ENCODE measurements around the gene VANGL2.

The VANGL2 gene

DNA sequence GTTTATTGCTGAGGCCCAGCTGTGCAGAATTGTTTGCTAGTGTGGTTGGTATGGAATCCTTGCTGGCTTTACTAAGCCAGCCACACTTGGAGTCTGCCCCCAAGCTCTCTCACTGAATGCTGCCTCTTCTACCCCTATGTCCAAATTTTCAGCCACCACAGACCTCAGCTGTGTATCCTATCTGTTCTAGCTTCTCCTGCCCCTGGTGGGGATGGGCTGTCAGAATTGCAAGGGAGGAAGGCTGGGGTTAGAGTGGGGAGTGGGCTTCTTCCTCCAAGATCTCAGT, 29.1 kb upstream of the VANGL2 start:
- no peak for DNase-seq (ENCODE audit: low read depth in 1 of 2, low spot score in 1 of 2)

DNA sequence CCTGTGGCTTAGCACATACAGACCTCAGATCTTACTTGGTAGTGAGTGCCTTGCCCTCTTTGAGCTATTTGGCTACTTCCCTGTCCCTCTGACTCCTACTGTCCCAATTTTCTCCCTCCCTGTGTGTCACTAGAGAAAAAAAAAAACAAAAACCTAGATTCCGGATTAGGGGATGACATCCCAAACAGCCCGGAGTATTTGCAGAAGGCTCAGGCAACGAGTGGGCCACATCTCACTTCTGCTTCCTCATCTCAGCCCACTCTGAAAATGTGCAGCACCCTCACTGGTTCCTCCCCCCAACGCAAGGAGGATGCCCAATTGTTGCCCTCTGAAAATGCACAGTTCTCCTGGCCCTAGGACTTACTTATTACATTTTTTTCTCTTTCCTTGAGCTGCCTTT, 28.6 kb upstream of the VANGL2 start:
- DNase-seq (ENCODE audit: low read depth in 1 of 2, low spot score in 1 of 2), result no peak
- H3K27me3 ChIP-seq (ENCODE audit: insufficient read depth, poor library complexity, severe bottlenecking), result no peaks in the 10 kb centered on the region
- H3K27ac ChIP-seq (replicated peaks), result no peak overlapping the region
- H3K4me3 ChIP-seq (replicated peaks; ENCODE audit: insufficient read depth, low read length), result no peak overlapping the region
- TF ChIP-seq, protein P1, sequence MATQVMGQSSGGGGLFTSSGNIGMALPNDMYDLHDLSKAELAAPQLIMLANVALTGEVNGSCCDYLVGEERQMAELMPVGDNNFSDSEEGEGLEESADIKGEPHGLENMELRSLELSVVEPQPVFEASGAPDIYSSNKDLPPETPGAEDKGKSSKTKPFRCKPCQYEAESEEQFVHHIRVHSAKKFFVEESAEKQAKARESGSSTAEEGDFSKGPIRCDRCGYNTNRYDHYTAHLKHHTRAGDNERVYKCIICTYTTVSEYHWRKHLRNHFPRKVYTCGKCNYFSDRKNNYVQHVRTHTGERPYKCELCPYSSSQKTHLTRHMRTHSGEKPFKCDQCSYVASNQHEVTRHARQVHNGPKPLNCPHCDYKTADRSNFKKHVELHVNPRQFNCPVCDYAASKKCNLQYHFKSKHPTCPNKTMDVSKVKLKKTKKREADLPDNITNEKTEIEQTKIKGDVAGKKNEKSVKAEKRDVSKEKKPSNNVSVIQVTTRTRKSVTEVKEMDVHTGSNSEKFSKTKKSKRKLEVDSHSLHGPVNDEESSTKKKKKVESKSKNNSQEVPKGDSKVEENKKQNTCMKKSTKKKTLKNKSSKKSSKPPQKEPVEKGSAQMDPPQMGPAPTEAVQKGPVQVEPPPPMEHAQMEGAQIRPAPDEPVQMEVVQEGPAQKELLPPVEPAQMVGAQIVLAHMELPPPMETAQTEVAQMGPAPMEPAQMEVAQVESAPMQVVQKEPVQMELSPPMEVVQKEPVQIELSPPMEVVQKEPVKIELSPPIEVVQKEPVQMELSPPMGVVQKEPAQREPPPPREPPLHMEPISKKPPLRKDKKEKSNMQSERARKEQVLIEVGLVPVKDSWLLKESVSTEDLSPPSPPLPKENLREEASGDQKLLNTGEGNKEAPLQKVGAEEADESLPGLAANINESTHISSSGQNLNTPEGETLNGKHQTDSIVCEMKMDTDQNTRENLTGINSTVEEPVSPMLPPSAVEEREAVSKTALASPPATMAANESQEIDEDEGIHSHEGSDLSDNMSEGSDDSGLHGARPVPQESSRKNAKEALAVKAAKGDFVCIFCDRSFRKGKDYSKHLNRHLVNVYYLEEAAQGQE (IDR thresholded peaks at IDR 0.05; ENCODE audit: insufficient replicate concordance, low read depth), result no peak
- TF ChIP-seq SPI1 (IDR thresholded peaks at IDR 0.05; ENCODE audit: borderline replicate concordance, low read depth) (no peak), POLR2AphosphoS5 (IDR thresholded peaks at IDR 0.05; ENCODE audit: low read depth) (no peak), GABPA (IDR thresholded peaks at IDR 0.05; ENCODE audit: low read depth) (no peak)
- TF ChIP-seq, protein P2, sequence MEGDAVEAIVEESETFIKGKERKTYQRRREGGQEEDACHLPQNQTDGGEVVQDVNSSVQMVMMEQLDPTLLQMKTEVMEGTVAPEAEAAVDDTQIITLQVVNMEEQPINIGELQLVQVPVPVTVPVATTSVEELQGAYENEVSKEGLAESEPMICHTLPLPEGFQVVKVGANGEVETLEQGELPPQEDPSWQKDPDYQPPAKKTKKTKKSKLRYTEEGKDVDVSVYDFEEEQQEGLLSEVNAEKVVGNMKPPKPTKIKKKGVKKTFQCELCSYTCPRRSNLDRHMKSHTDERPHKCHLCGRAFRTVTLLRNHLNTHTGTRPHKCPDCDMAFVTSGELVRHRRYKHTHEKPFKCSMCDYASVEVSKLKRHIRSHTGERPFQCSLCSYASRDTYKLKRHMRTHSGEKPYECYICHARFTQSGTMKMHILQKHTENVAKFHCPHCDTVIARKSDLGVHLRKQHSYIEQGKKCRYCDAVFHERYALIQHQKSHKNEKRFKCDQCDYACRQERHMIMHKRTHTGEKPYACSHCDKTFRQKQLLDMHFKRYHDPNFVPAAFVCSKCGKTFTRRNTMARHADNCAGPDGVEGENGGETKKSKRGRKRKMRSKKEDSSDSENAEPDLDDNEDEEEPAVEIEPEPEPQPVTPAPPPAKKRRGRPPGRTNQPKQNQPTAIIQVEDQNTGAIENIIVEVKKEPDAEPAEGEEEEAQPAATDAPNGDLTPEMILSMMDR (IDR thresholded peaks at IDR 0.05; ENCODE audit: insufficient read depth, low read length), result no peak

More for the DNA sequence above, 29.1 kb upstream of the VANGL2 start:
- H3K27me3 ChIP-seq (ENCODE audit: insufficient read depth, poor library complexity, severe bottlenecking), result no peaks in the 10 kb centered on the region
- no peak overlapping the region for H3K4me3 ChIP-seq (replicated peaks; ENCODE audit: insufficient read depth, low read length)
- H3K27ac ChIP-seq (replicated peaks), result no peak overlapping the region
- TF ChIP-seq SPI1 (IDR thresholded peaks at IDR 0.05; ENCODE audit: borderline replicate concordance, low read depth), result no peak
- TF ChIP-seq, protein P2 (IDR thresholded peaks at IDR 0.05; ENCODE audit: insufficient read depth, low read length), result no peak
- TF ChIP-seq, protein P1 (IDR thresholded peaks at IDR 0.05; ENCODE audit: insufficient replicate concordance, low read depth), result no peak
- TF ChIP-seq GABPA (IDR thresholded peaks at IDR 0.05; ENCODE audit: low read depth), result no peak
- no peak for TF ChIP-seq POLR2AphosphoS5 (IDR thresholded peaks at IDR 0.05; ENCODE audit: low read depth)

DNA sequence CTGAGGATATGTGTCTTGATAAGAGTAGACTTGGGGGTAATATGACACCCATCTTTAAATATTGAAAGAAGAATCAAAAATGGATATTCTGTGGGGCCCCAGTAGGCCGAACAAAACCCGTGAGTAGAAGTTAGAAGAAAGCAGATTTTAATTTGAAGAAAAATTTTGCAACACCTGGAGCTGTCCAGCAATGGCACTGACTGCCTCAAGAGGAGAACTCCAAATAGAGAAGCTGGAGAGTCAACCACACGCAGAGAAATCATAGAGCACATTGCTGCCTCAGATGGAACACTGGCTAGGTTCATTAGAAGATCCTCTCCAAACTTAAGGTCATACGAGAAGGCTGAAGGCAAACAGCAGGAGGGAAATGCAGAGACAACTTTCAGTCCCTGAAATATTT, 26.7 kb upstream of the VANGL2 start:
- TF ChIP-seq, protein P1 (IDR thresholded peaks at IDR 0.05; ENCODE audit: insufficient replicate concordance, low read depth), result peak; percentile 97
- TF ChIP-seq, protein P2 (IDR thresholded peaks at IDR 0.05; ENCODE audit: insufficient read depth, low read length), result no peak
- 0 out of 2 replicates have a peak, but pooled peaks have one; percentile 17 for TF ChIP-seq SPI1 (IDR thresholded peaks at IDR 0.05; ENCODE audit: borderline replicate concordance, low read depth)
- no peak for TF ChIP-seq POLR2AphosphoS5 (IDR thresholded peaks at IDR 0.05; ENCODE audit: low read depth)
- TF ChIP-seq GABPA (IDR thresholded peaks at IDR 0.05; ENCODE audit: low read depth), result no peak
- no peaks in the 10 kb centered on the region for H3K27me3 ChIP-seq (ENCODE audit: insufficient read depth, poor library complexity, severe bottlenecking)
- no peak overlapping the region for H3K27ac ChIP-seq (replicated peaks)
- peak; percentile 14 to 58 for DNase-seq (ENCODE audit: low read depth in 1 of 2, low spot score in 1 of 2)
- H3K4me3 ChIP-seq (replicated peaks; ENCODE audit: insufficient read depth, low read length), result no peak overlapping the region

Data from HL-60 (cell line).